Activated CD8-positive, alpha-beta T cell treated with anti-CD3 and anti-CD28 coated beads, Interleukin-2, amount 10 ng/mL, durations not matched to agents 7 days and 5 days (primary cell): Measurements from ENCODE around the gene ACADS. TPM values are rescaled to one million over a fixed set of nuclear protein-coding genes. Genes with fewer than 3 reads are reported as not detected.

Experiments
- ATAC-seq: fragments of 150-1000 bp; cut with Tn5 transposase; one replicate; pipeline ENCODE4 v1.10.0; 2021; ENCODE audit warnings: moderate library complexity
- CTCF ChIA-PET: fragments of 350-600 bp; sonication (Branson Sonifier 250); formaldehyde crosslinking; loops from one replicate; lab custom pipeline; 2021; ENCODE audit warnings: antibody characterized with exemption; lab: Charles Lee
- POLR2A ChIA-PET: fragments of 350-600 bp; sonication (Branson Sonifier 250); formaldehyde crosslinking; loops from one replicate; lab custom pipeline; 2021; ENCODE audit warnings: antibody characterized with exemption; lab: Charles Lee
- DNase-seq: peaks from one replicate; pipeline ENCODE4 v3.0.0-alpha.2; 2020
- H3K27ac Mint-ChIP-seq: one replicate; pipeline ENCODE4 v1.8.0; 2021; ENCODE audit warnings: mild to moderate bottlenecking, mixed read lengths
- H3K27me3 Mint-ChIP-seq: one replicate; pipeline ENCODE4 v1.8.0; 2021; ENCODE audit warnings: low read depth, mixed read lengths
- H3K36me3 Mint-ChIP-seq: one replicate; pipeline ENCODE4 v1.8.0; 2021; ENCODE audit warnings: low read depth, mixed read lengths
- H3K4me1 Mint-ChIP-seq: one replicate; pipeline ENCODE4 v1.8.0; 2021; ENCODE audit warnings: low read depth, mixed read lengths
- H3K4me3 Mint-ChIP-seq: one replicate; pipeline ENCODE4 v1.8.0; 2021; ENCODE audit warnings: mild to moderate bottlenecking, mixed read lengths
- H3K9me3 Mint-ChIP-seq: one replicate; pipeline ENCODE4 v1.8.0; 2022; ENCODE audit warnings: mixed read lengths; ENCODE audit not compliant: insufficient read depth
- total RNA-seq, 2 experiments: library from RNA; stranded (reverse); gene quantifications; one replicate each; pipeline ENCODE4 v1.2.3, GENCODE V29; 2021

ACADS gene
- total RNA-seq, 2 experiments from 2014 or later, result 18.6 to 19.1 TPM

- no peak for ATAC-seq
- peaks cover 61% of the 10 kb centered on the region for H3K36me3 Mint-ChIP-seq
- peak overlapping the region; percentile 77 for H3K27ac Mint-ChIP-seq
- CTCF ChIA-PET, result interaction anchor here (1.9 kb wide), 1 partner anchor 72 kb away, joined by 8 read pairs; no protein-coding TSS in a partner anchor
- DNase-seq, result no peak
- H3K27me3 Mint-ChIP-seq, result no peaks in the 10 kb centered on the region
- H3K4me1 Mint-ChIP-seq, result peaks cover 22% of the 10 kb centered on the region
- no peaks in the 10 kb centered on the region for H3K9me3 Mint-ChIP-seq
- POLR2A ChIA-PET, result no interaction called here
- H3K4me3 Mint-ChIP-seq, result no peak overlapping the region
These were observed 6.6 kb upstream of the ACADS start for GRCh38 chr12:120719072-120719471.

DNA sequence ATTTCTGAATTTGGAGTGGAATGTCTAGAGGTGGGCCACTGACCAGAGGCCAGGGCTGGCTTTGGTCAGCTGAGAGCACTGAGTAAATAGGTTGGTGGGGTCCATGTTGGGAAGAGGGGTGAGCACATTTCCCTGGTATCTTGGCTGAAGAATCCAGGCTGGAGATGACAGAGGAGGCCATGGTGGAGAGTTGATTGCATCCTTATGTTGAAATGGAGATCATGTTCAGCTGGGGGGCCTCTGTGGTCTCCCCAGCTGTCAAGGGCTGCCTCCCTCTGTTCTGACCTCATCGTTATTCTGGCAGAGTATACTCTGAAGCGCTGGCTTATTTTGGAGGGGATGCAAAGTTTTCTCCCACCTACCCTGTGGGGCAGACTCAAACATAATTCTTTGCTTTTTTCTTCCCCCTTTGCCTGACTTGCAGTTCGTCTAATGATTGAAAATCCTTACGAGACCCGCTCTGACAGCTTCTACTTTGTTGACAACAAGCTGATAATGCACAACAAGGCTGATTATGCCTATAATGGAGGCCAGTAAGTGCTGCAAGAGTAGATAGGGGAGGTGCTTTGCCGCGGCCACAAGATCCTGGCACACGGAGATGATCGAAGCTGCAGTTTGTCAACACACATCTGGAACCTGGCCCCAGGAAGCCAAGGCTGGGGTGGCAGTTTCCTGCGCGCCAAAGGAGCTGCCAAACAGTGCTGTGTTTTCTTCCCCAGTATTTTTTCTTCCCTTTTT, 6.0 kb upstream of the ACADS start:
- Mint-ChIP-seq H3K4me3 (no peak overlapping the region), H3K9me3 (no peaks in the 10 kb centered on the region), H3K36me3 (peaks cover 61% of the 10 kb centered on the region), H3K27me3 (no peaks in the 10 kb centered on the region), H3K4me1 (peaks cover 22% of the 10 kb centered on the region), H3K27ac (peak overlapping the region; percentile 77)
- no peak for ATAC-seq
- ChIA-PET CTCF (interaction anchor here (1.2 to 1.9 kb wide), 5 partner anchors 10 to 138 kb away, joined by 3 to 8 read pairs (median 4); partner anchors contain the start of gene POP5), POLR2A (interaction anchor here (0.8 kb wide), 1 partner anchor 9 kb away, joined by 4 read pairs; the partner anchor contains the start of gene UNC119B)
- no peak for DNase-seq

DNA sequence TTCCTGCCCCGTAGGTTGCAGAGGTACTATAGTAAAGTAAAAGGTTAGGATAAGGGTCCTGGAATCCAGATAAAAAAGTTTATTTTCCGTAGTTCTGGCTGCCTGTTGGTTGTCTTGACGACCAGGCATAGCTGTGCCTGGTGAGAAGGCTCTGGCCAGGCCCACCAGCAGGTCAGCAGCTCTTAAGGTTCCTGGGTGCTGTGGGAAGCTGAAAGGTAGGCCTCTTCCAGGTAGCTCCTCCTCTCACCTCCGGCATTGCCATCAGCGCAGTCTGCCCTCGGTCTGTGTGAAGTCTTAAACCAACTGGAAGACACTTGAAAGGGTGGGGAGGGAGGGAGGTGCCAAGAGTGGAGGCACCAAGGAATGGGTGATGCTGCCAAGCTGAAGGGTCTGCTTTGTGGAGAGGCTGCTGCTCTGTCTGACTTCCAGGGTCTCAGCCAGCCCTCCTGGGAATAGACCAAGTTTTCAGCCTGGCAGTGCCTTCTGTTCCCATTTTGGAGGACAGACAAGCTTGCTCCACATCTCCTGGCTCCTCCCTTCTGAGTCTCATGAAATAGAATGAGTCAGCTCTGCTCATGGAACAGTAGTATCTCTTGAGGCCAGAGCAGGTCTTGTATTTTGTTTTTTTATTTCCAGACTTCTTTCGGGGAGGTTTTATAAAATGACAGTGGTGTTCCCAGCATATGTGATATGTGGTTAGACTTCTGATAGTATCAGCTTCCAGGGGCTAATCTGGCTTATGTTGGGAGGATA, 5.2 kb upstream of the ACADS start:
- ATAC-seq (no peak), DNase-seq (no peak)
- ChIA-PET POLR2A (interaction anchor here (0.8 kb wide), 1 partner anchor 10 kb away, joined by 4 read pairs; the partner anchor contains the start of gene UNC119B), CTCF (interaction anchor here (1.2 to 1.9 kb wide), 5 partner anchors 9 to 139 kb away, joined by 3 to 8 read pairs (median 4); partner anchors contain the start of gene POP5)
- Mint-ChIP-seq H3K4me1 (peaks cover 30% of the 10 kb centered on the region), H3K9me3 (no peaks in the 10 kb centered on the region), H3K27ac (no peak overlapping the region), H3K4me3 (no peak overlapping the region), H3K36me3 (peaks cover 59% of the 10 kb centered on the region), H3K27me3 (no peaks in the 10 kb centered on the region)

DNA sequence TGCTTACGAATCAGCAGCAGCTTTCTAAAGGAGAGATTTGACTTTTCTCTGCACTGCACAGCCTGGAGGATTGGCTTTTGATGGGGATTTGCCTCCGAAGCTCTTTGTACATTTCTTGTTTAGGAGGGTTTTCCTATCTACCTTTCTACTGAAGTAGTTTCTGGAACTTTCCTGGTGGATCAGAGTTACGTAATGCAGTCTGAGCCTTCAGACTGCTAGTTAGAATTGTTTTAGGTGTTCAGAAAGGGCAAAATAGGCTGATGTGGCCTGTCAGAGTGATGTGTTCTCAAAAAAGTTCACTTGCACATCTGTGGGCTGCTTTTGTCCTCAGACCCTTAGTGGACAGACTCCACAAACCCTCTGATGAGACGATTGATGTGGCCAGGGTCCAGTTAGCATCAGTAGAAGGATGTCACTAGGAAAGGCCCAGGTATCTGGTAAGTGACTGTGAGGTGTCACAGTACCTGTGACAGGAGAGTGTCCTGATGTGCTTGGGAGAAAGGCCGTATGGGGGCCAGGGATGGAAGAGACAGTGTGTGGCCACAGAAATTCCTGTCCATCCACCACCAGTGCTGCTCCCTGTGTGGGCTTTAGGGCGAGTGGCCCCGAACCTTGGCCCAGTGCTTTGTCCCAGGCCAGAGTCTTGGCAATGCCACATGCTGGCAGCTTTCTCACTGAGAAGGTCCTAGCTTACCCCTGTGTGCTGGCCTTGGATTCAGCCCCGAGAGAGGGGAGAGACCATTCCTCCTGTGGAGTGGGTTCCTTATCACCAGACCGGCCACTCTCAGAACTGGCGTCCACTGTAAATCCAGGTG, 4.4 kb upstream of the ACADS start:
- H3K27ac Mint-ChIP-seq, result no peak overlapping the region
- ATAC-seq, result no peak
- H3K9me3 Mint-ChIP-seq, result no peaks in the 10 kb centered on the region
- ChIA-PET POLR2A (no interaction called here), CTCF (interaction anchor here (1.4 to 1.9 kb wide), 4 partner anchors 9 to 138 kb away, joined by 3 to 8 read pairs (median 5); no protein-coding TSS in a partner anchor)
- H3K36me3 Mint-ChIP-seq, result peaks cover 56% of the 10 kb centered on the region
- no peak for DNase-seq
- H3K4me1 Mint-ChIP-seq, result peaks cover 35% of the 10 kb centered on the region
- H3K27me3 Mint-ChIP-seq, result no peaks in the 10 kb centered on the region
- no peak overlapping the region for H3K4me3 Mint-ChIP-seq

DNA sequence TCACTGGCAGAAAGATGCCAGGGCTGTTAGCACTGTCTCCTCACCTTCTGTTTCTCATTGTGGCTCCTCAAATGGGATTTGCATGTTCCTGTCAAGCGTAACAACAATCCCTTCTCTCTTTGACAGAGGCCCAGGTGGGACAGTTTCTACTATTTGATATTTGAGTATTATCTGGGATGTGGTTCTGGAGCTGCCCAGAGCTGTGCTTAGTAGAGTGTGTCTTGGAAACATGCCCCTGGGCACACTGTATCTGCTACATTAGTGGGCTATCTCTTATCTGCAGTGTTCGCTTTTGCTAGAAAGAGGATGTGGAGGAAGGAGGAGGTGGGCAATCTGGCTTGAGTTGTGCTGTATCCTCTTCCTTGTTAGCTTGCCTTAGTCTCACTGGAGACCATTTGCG, 3.8 kb upstream of the ACADS start:
- Mint-ChIP-seq H3K27ac (no peak overlapping the region), H3K4me1 (peaks cover 39% of the 10 kb centered on the region), H3K27me3 (no peaks in the 10 kb centered on the region), H3K4me3 (no peak overlapping the region), H3K9me3 (no peaks in the 10 kb centered on the region), H3K36me3 (peaks cover 49% of the 10 kb centered on the region)
- DNase-seq, result no peak
- no peak for ATAC-seq
- ChIA-PET CTCF (interaction anchor here (1.1 kb wide), 1 partner anchor 73 kb away, joined by 5 read pairs; no protein-coding TSS in a partner anchor), POLR2A (interaction anchor here (0.6 to 0.8 kb wide), 2 partner anchors 32 to 428 kb away, joined by 3 to 4 read pairs; no protein-coding TSS in a partner anchor)

- no peak overlapping the region for H3K27ac Mint-ChIP-seq
These were observed 2.8 kb upstream of the ACADS start for GRCh38 chr12:120722784-120723183.

GRCh38 chr12:120724720-120725119, 906 bp upstream of the ACADS start:
- H3K27me3 Mint-ChIP-seq, result no peaks in the 10 kb centered on the region
- H3K27ac Mint-ChIP-seq, result no peak overlapping the region
- peaks cover 38% of the 10 kb centered on the region for H3K36me3 Mint-ChIP-seq
- POLR2A ChIA-PET, result interaction anchor here (1.1 kb wide), 1 partner anchor 14 kb away, joined by 3 read pairs; the partner anchor contains the start of gene UNC119B
- peak overlapping the region; percentile 92 for H3K4me3 Mint-ChIP-seq
- CTCF ChIA-PET, result interaction anchor here (1.0 to 1.5 kb wide), 3 partner anchors 10 to 78 kb away, joined by 4 to 7 read pairs (median 5); no protein-coding TSS in a partner anchor
- no peaks in the 10 kb centered on the region for H3K9me3 Mint-ChIP-seq
- no peak for ATAC-seq
- H3K4me1 Mint-ChIP-seq, result peaks cover 23% of the 10 kb centered on the region
- DNase-seq, result no peak

More at GRCh38 chr12:120722784-120723183, 2.8 kb upstream of the ACADS start:
- H3K36me3 Mint-ChIP-seq, result peaks cover 46% of the 10 kb centered on the region
- no peaks in the 10 kb centered on the region for H3K27me3 Mint-ChIP-seq
- ATAC-seq, result no peak
- CTCF ChIA-PET, result interaction anchor here (1.1 kb wide), 1 partner anchor 74 kb away, joined by 5 read pairs; no protein-coding TSS in a partner anchor
- POLR2A ChIA-PET, result interaction anchor here (0.8 kb wide), 1 partner anchor 33 kb away, joined by 4 read pairs; no protein-coding TSS in a partner anchor
- no peak for DNase-seq
- no peak overlapping the region for H3K4me3 Mint-ChIP-seq
- peaks cover 39% of the 10 kb centered on the region for H3K4me1 Mint-ChIP-seq
- H3K9me3 Mint-ChIP-seq, result no peaks in the 10 kb centered on the region

DNA sequence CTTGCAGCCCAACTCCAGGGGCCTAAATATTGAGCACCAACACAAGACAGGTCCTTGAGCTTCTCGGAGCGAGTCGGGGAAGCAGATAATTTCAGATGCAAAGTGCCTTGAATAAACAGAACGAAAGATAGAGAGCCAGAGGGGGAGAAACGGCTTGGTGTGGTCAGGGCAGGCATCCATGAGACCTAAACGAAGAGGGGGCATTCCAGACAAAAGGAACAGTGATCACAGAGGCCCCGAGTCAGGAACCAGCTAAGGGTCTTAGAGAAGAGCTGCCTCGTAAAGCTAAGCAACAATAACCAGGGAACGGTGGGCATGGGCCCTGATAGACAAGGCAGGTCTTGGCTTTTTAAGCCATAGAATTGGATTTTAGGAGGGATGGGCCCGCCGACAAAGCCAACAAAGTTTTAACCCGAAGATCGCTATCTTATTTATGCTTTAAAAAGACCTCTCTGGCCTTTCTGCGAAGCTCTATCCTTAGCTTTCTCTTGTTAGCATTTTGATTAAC, 421 bp upstream of the ACADS start:
- no peaks in the 10 kb centered on the region for H3K27me3 Mint-ChIP-seq
- peak overlapping the region; percentile 83 for H3K27ac Mint-ChIP-seq
- ChIA-PET CTCF (interaction anchor here (1.0 to 1.5 kb wide), 3 partner anchors 11 to 78 kb away, joined by 4 to 7 read pairs (median 5); no protein-coding TSS in a partner anchor), POLR2A (interaction anchor here (1.1 kb wide), 1 partner anchor 15 kb away, joined by 3 read pairs; the partner anchor contains the start of gene UNC119B)
- ATAC-seq, result no peak
- DNase-seq, result no peak
- peak overlapping the region; percentile 92 for H3K4me3 Mint-ChIP-seq
- peaks cover 20% of the 10 kb centered on the region for H3K4me1 Mint-ChIP-seq
- H3K9me3 Mint-ChIP-seq, result no peaks in the 10 kb centered on the region
- H3K36me3 Mint-ChIP-seq, result peaks cover 37% of the 10 kb centered on the region

GRCh38 chr12:120726510-120726793, 826 bp downstream of the ACADS start:
- Mint-ChIP-seq H3K27me3 (no peaks in the 10 kb centered on the region), H3K4me1 (peaks cover 18% of the 10 kb centered on the region), H3K9me3 (no peaks in the 10 kb centered on the region), H3K36me3 (peaks cover 35% of the 10 kb centered on the region), H3K4me3 (peak overlapping the region; percentile 92), H3K27ac (peak overlapping the region; percentile 83)
- DNase-seq, result no peak
- no peak for ATAC-seq
- ChIA-PET CTCF (interaction anchor here (0.5 kb wide), 1 partner anchor 95 kb away, joined by 3 read pairs; no protein-coding TSS in a partner anchor), POLR2A (no interaction called here)

DNA sequence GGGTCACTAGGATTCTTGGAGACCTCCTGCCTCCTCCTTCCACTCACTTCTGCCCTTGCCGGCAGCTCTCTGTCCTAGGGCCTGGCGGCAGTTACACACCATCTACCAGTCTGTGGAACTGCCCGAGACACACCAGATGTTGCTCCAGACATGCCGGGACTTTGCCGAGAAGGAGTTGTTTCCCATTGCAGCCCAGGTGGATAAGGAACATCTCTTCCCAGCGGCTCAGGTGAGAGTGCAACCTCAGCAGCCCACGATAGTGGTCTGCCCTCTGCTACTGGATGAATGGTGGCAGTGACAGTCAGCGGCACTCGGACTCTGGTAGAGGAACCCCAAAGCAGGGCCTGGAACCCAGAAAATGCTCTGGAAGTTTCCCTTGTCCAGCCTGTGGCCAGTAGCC, 1.3 kb downstream of the ACADS start:
- peak overlapping the region; percentile 92 for H3K4me3 Mint-ChIP-seq
- H3K27ac Mint-ChIP-seq, result no peak overlapping the region
- no peaks in the 10 kb centered on the region for H3K27me3 Mint-ChIP-seq
- peaks cover 18% of the 10 kb centered on the region for H3K4me1 Mint-ChIP-seq
- ATAC-seq (no peak), DNase-seq (no peak)
- POLR2A ChIA-PET, result no interaction called here
- no peaks in the 10 kb centered on the region for H3K9me3 Mint-ChIP-seq
- CTCF ChIA-PET, result no interaction called here
- H3K36me3 Mint-ChIP-seq, result peaks cover 38% of the 10 kb centered on the region
